ENCODE measurements around the gene KLHL1. TPM values are rescaled to one million over a fixed set of nuclear protein-coding genes. Genes with fewer than 3 reads are reported as not detected.

The KLHL1 gene
- total and polyA plus RNA-seq, 2 of the 13 experiments (the other 11 are each of a cell fraction or from before 2014, with no cell fraction given), result 0.01 TPM; not detected in 1

DNA sequence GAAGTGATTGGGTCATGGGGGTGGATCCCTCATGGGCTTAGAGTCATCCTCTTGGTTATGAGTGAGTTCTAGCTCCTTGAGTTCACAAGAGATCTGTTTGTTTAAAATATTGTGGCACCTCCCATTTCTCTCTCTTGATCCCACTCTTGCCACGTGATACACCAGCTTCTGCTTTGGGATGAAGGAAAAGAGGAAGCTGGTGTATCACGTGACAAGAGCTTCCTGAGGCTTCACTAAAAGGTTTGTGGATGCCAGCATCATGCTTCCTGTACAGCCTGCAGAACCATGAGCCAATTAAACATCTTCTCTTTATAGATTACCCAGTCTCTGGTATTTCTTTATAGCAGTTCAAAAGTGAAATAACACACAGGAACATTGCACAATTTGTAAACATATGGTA, 353.2 kb downstream of the KLHL1 start:
- in situ Hi-C loops (cut with HindIII; ENCODE audit: extremely low pct_ligation_motif_present, low pct_unique_long_range_greater_than_20kb), result no loop called here

More for the DNA sequence above, 353.2 kb downstream of the KLHL1 start:
- H3K27me3 ChIP-seq (ENCODE audit: control insufficient read depth in 1 of 2, insufficient read depth in 2 of 2, low read length in 2 of 2), result no peaks in the 10 kb centered on the region
- H3K4me1 ChIP-seq (ENCODE audit: insufficient read depth, low read length), result no peaks in the 10 kb centered on the region
- H3K9me3 ChIP-seq (ENCODE audit: low read length), result no peaks in the 10 kb centered on the region
- no peak overlapping the region for H2AFZ ChIP-seq (ENCODE audit: low read length)
- FAIRE-seq (no peak), ATAC-seq (no peak), DNase-seq (ENCODE audit: low spot score) (no peak)
- intact Hi-C loops (cut with micrococcal nuclease; ENCODE audit: unreplicated experiment), result no loop called here
- H3K27ac ChIP-seq (ENCODE audit: extremely low read length, insufficient read depth, low read length), result no peak overlapping the region
- ChIA-PET CTCF (ENCODE audit: low intra/inter-chr PET ratio, low total read pairs) (no interaction called here), POLR2A (no interaction called here)
- H3K4me3 ChIP-seq (replicated peaks in 1 of 3; ENCODE audit: insufficient read depth in 1 of 3, low read depth in 2 of 3, low read length in 3 of 3), result no peak overlapping the region
- no peaks in the 10 kb centered on the region for H3K36me3 ChIP-seq (replicated peaks in 1 of 2; ENCODE audit: control insufficient read depth in 1 of 2, insufficient read depth in 2 of 2, low read length in 2 of 2)
- no TSS peak for BruUV-seq (replicated peaks)
- TF ChIP-seq RAD51 (IDR thresholded peaks at IDR 0.05; ENCODE audit: borderline replicate concordance) (peak; percentile 71), USF2 (IDR thresholded peaks at IDR 0.05; ENCODE audit: low read depth, low read length) (peak; percentile 66), USF2 (CRISPR knock-in tag; IDR thresholded peaks at IDR 0.05; ENCODE audit: borderline replicate concordance) (no peak), CEBPZ (IDR thresholded peaks at IDR 0.05; ENCODE audit: low read length) (no peak)
- no peak overlapping the region for H3K9ac ChIP-seq (ENCODE audit: insufficient read depth, low read depth, low read length)
- H3K79me2 ChIP-seq (ENCODE audit: insufficient read depth, low read length), result no peaks in the 10 kb centered on the region
- H3K4me2 ChIP-seq (ENCODE audit: low read depth, low read length), result no peak overlapping the region
- no peaks in the 10 kb centered on the region for H4K20me1 ChIP-seq (ENCODE audit: insufficient read depth, low read length)
- WGBS (ENCODE audit: low lambda C conversion rate), result 0% methylated on average over 2 of the region's 2 CpGs
